H1 (cell line): ENCODE data around the gene YAP1. TPM values are rescaled to one million over a fixed set of nuclear protein-coding genes. Genes with fewer than 3 reads are reported as not detected.

Source experiments
- CTCF ChIA-PET: fragments of 300-600 bp; sonication (Branson Sonifier 250); formaldehyde crosslinking; loops from one replicate; lab custom pipeline; 2021; ENCODE audit not compliant: partially characterized antibody; lab: Charles Lee
- POLR2A ChIA-PET: fragments of 300-600 bp; sonication (Branson Sonifier 250); formaldehyde crosslinking; loops from one replicate; lab custom pipeline; 2021; ENCODE audit warnings: inconsistent platforms; ENCODE audit not compliant: partially characterized antibody; lab: Charles Lee
- DNase-seq, 2 experiments: peaks; one replicate each; pipeline versions ENCODE4 v3.0.0 to v3.0.0-alpha.2; 2010 to 2022; ENCODE audit warnings: low spot score in 2 of 2, low read depth in 1 of 2, mixed read lengths in 1 of 2
- FAIRE-seq: peaks from 2 replicates; lab custom pipeline; 2011; peaks lifted over from hg19 to GRCh38; lab: Jason Lieb, UNC
- H2AFZ ChIP-seq: 2 replicates; pipeline ENCODE4 v1.8.1; 2012; ENCODE audit warnings: low read length, inconsistent platforms
- H2AK5ac ChIP-seq: 2 replicates; pipeline ENCODE4 v1.6.1; 2013; ENCODE audit warnings: low read depth, low read length
- H2BK120ac ChIP-seq: replicated peaks from 2 replicates; pipeline ENCODE3; 2013; ENCODE audit warnings: low read depth, low read length, inconsistent platforms
- H2BK12ac ChIP-seq: 2 replicates; pipeline ENCODE4 v1.6.1; 2013; ENCODE audit warnings: low read depth, low read length
- H2BK15ac ChIP-seq: 2 replicates; pipeline ENCODE4 v1.6.1; 2013; ENCODE audit warnings: low read length
- H2BK20ac ChIP-seq: 2 replicates; pipeline ENCODE4 v1.6.1; 2013; ENCODE audit warnings: low read length
- H2BK5ac ChIP-seq: 2 replicates; pipeline ENCODE4 v1.6.1; 2013; ENCODE audit warnings: low read depth, low read length
- H3K14ac ChIP-seq: 2 replicates; pipeline ENCODE4 v1.6.1; 2013; ENCODE audit warnings: inconsistent platforms; ENCODE audit not compliant: insufficient read length
- H3K18ac ChIP-seq: 2 replicates; pipeline ENCODE4 v1.6.1; 2013; ENCODE audit warnings: low read length; ENCODE audit errors: extremely low read depth
- H3K23ac ChIP-seq: 2 replicates; pipeline ENCODE4 v1.6.1; 2013; ENCODE audit warnings: inconsistent platforms; ENCODE audit not compliant: insufficient read length
- H3K23me2 ChIP-seq: 2 replicates; pipeline ENCODE4 v1.6.1; 2013; ENCODE audit warnings: low read depth, low read length
- H3K27ac ChIP-seq: 2 replicates; pipeline ENCODE4 v1.6.1; 2011; ENCODE audit warnings: low read depth, low read length, inconsistent platforms
- H3K27me3 ChIP-seq, 4 experiments: replicated peaks in 1 of 4; 1 replicate in 1 of 4; 2 replicates in 3 of 4; pipeline versions ENCODE4 v1.6.1 to v1.8.1; 2011 to 2013; ENCODE audit warnings: low read length in 3 of 4, mild to moderate bottlenecking in 3 of 4, inconsistent platforms in 2 of 4, mixed read lengths in 2 of 4, moderate library complexity in 1 of 4; ENCODE audit not compliant: control insufficient read depth in 3 of 4, insufficient read depth in 3 of 4; ENCODE audit errors: extremely low read depth in 1 of 4
- H3K36me3 ChIP-seq, 4 experiments: 2 replicates each; pipeline versions ENCODE4 v1.6.1 to v1.8.1; 2011 to 2013; ENCODE audit warnings: mild to moderate bottlenecking in 4 of 4, low read length in 3 of 4, moderate library complexity in 2 of 4, control low read depth in 1 of 4, inconsistent platforms in 1 of 4; ENCODE audit not compliant: insufficient read depth in 4 of 4, control insufficient read depth in 2 of 4
- H3K4ac ChIP-seq: replicated peaks from 2 replicates; pipeline ENCODE3; 2013; ENCODE audit warnings: low read length, low read depth, mixed read lengths, inconsistent platforms; ENCODE audit not compliant: insufficient read length
- H3K4me1 ChIP-seq, 4 experiments: replicated peaks in 1 of 4; 1 replicate in 1 of 4; 2 replicates in 3 of 4; pipeline versions ENCODE4 v1.6.1 to v1.8.1; 2011 to 2013; ENCODE audit warnings: low read length in 3 of 4, inconsistent platforms in 2 of 4, mixed read lengths in 1 of 4; ENCODE audit not compliant: insufficient read depth in 4 of 4, control insufficient read depth in 3 of 4
- H3K4me2 ChIP-seq, 2 experiments: 2 replicates each; pipeline versions ENCODE4 v1.6.1 to v1.8.1; 2011 to 2013; ENCODE audit warnings: low read depth in 2 of 2, low read length in 2 of 2, control low read depth in 1 of 2, inconsistent platforms in 1 of 2, mild to moderate bottlenecking in 1 of 2; ENCODE audit not compliant: insufficient read depth in 1 of 2
- H3K4me3 ChIP-seq, 4 experiments: fragments of 200-600, 300-600 bp in 1 of 4; sonication (generic), shearing (Covaris generic), sonication (Bioruptor Twin) in 1 of 4; 2 replicates each; pipeline versions ENCODE4 v1.5.1 to v1.8.1; 2011 to 2016; ENCODE audit warnings: low read length in 4 of 4, low read depth in 3 of 4, control low read depth in 2 of 4, inconsistent platforms in 2 of 4, mild to moderate bottlenecking in 2 of 4, mixed read lengths in 1 of 4, moderate library complexity in 1 of 4; ENCODE audit not compliant: insufficient read depth in 2 of 4; ENCODE audit errors: extremely low read depth in 1 of 4
- H3K56ac ChIP-seq: replicated peaks from 2 replicates; pipeline ENCODE3; 2013; ENCODE audit warnings: low read depth, mild to moderate bottlenecking, mixed read lengths, low read length, inconsistent platforms; ENCODE audit not compliant: insufficient read length
- H3K79me1 ChIP-seq: 2 replicates; pipeline ENCODE4 v1.6.1; 2013; ENCODE audit warnings: low read depth, low read length, control low read depth
- H3K79me2 ChIP-seq, 2 experiments: 2 replicates each; pipeline versions ENCODE4 v1.6.1 to v1.8.1; 2012 to 2013; ENCODE audit warnings: low read length in 2 of 2, mild to moderate bottlenecking in 2 of 2, inconsistent platforms in 1 of 2; ENCODE audit not compliant: insufficient read depth in 2 of 2, control insufficient read depth in 1 of 2
- H3K9ac ChIP-seq, 4 experiments: replicated peaks in 1 of 4; 1 replicate in 1 of 4; 2 replicates in 3 of 4; pipeline versions ENCODE4 v1.6.1 to v1.8.1; 2011 to 2013; ENCODE audit warnings: low read depth in 3 of 4, low read length in 3 of 4, control low read depth in 2 of 4, mild to moderate bottlenecking in 2 of 4, moderate library complexity in 2 of 4, inconsistent platforms in 1 of 4; ENCODE audit errors: extremely low read depth in 1 of 4
- H3K9me3 ChIP-seq, 2 experiments: 2 replicates each; pipeline versions ENCODE4 v1.6.1 to v1.8.1; 2012 to 2013; ENCODE audit warnings: mild to moderate bottlenecking in 2 of 2, moderate library complexity in 2 of 2, control low read depth in 1 of 2, inconsistent platforms in 1 of 2, low read depth in 1 of 2, low read length in 1 of 2, mixed read lengths in 1 of 2; ENCODE audit not compliant: insufficient read depth in 2 of 2
- H4K20me1 ChIP-seq, 2 experiments: replicated peaks in 1 of 2; 2 replicates each; pipeline versions ENCODE3 to v1.8.1; 2011 to 2013; ENCODE audit warnings: inconsistent platforms in 2 of 2, low read length in 2 of 2, mild to moderate bottlenecking in 1 of 2; ENCODE audit not compliant: insufficient read depth in 2 of 2, control insufficient read depth in 1 of 2
- H4K5ac ChIP-seq: 2 replicates; pipeline ENCODE4 v1.6.1; 2013; ENCODE audit warnings: low read length, low read depth, mixed read lengths, inconsistent platforms; ENCODE audit not compliant: insufficient read length
- H4K8ac ChIP-seq: 2 replicates; pipeline ENCODE4 v1.8.0; 2013; ENCODE audit warnings: mild to moderate bottlenecking, moderate library complexity, low read length, inconsistent platforms; ENCODE audit not compliant: insufficient read depth; ENCODE audit errors: extremely low read depth
- H4K91ac ChIP-seq: replicated peaks from 2 replicates; pipeline ENCODE3; 2013; ENCODE audit warnings: low read length, mixed read lengths, inconsistent platforms; ENCODE audit not compliant: insufficient read length
- CHD2 ChIP-seq: IDR thresholded peaks from 2 replicates; pipeline ENCODE4 v1.6.1; 2012; ENCODE audit warnings: low read length, improper control_type of control experiment
- KDM1A ChIP-seq: fragments of 200-600, 300-600 bp; sonication (generic); IDR thresholded peaks from 2 replicates; pipeline ENCODE4 v1.7.1; 2016; ENCODE audit warnings: mild to moderate bottlenecking, low read length, borderline replicate concordance
- NANOG ChIP-seq: IDR thresholded peaks from 2 replicates; pipeline ENCODE4 v1.6.1; 2011; ENCODE audit warnings: low read length, low read depth, mild to moderate bottlenecking, inconsistent platforms; ENCODE audit not compliant: insufficient read depth, poor library complexity, severe bottlenecking
- NRF1 ChIP-seq: IDR thresholded peaks from 2 replicates; pipeline ENCODE4 v1.6.1; 2011; ENCODE audit warnings: mild to moderate bottlenecking, low read depth, low read length, improper control_type of control experiment
- POLR2A ChIP-seq, 2 experiments: IDR thresholded peaks; 1 replicate in 1 of 2; 2 replicates in 1 of 2; pipeline ENCODE4 v1.6.1; 2011; ENCODE audit warnings: low read depth in 2 of 2, low read length in 2 of 2, mild to moderate bottlenecking in 2 of 2; ENCODE audit errors: control extremely low read depth in 1 of 2
- SAP30 ChIP-seq: fragments of 300-600 bp; sonication (generic); IDR thresholded peaks from 2 replicates; pipeline ENCODE4 v1.7.1; 2012; ENCODE audit warnings: low read length, moderate library complexity, mild to moderate bottlenecking, inconsistent platforms; ENCODE audit not compliant: insufficient read depth, insufficient replicate concordance
- SRF ChIP-seq: IDR thresholded peaks from 2 replicates; pipeline ENCODE4 v1.6.1; 2011; ENCODE audit warnings: mild to moderate bottlenecking, low read depth, low read length, moderate library complexity
- WGBS, 2 experiments: shearing (Covaris generic) in 1 of 2; methylation state at CpG; one replicate each; pipeline versions ENCODE4 v1.1.6 to v1.1.7; 2013 to 2015; ENCODE audit warnings: low lambda C conversion rate in 2 of 2, mixed read lengths in 2 of 2, inconsistent platforms in 1 of 2, low coverage in 1 of 2, missing lambda C conversion rate in 1 of 2; ENCODE audit not compliant: insufficient replicate concordance in 2 of 2, insufficient coverage in 1 of 2, insufficient read length in 1 of 2; ENCODE audit errors: extremely low coverage in 1 of 2, missing lambda C conversion rate in 1 of 2; 5-methylcytosine and 5-hydroxymethylcytosine counted together
- polyA plus RNA-seq, 7 experiments: library from polyadenylated mRNA; depleted of rRNA in 3 of 7; stranded (reverse) in 5 of 7; unstranded in 2 of 7; fragments of >200 nt in 5 of 7; fragments of 200-250 nt in 2 of 7; gene quantifications; 1 replicate in 5 of 7; 2 replicates in 1 of 7; 4 replicates in 1 of 7; pipeline versions ENCODE4 v1.2.1 to v1.2.3, GENCODE V29; 2011 to 2013; ENCODE audit warnings: missing spikeins in 2 of 7, mixed read lengths in 2 of 7
- total RNA-seq: library from RNA; stranded (reverse); fragmentation: NEBNext Ultra II Directional; extraction: Animal tissue kit (Norgen Biotek cat#: 25700); gene quantifications from 2 replicates; pipeline ENCODE4 v1.2.1, GENCODE V29; 2021

YAP1 gene
- total and polyA plus RNA-seq, 2 of the 8 experiments (the other 6 are each of a cell fraction or from before 2014, with no cell fraction given): 62.0 to 108 TPM

DNA sequence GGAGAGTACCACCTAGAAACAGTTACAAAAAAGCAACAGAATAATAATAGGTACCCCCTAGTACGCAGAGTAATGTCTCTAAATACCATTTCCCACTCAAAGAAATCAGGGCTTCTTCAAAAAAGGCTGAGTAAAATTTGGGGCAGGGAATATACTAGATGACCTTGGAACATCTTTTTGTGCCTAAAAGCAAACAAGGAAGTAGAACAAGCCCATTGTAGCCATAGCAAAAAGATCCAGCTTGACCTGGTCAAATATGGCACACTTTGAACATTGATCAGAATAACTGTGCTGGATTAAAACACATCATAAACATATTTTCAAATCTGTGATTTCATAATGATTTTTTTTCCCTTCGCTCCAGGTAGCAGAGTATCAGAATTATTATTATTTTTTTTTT lies 91.5 kb downstream of the YAP1 start:
- FAIRE-seq (no peak), DNase-seq (no peak)
- Histone ChIP-seq H3K18ac (no peak overlapping the region), H3K23ac (no peak overlapping the region), H3K4me2 (no peak overlapping the region), H3K4ac (no peak overlapping the region), H2BK12ac (no peak overlapping the region), H4K8ac (no peak overlapping the region), H3K56ac (no peak overlapping the region), H3K9me3 (no peaks in the 10 kb centered on the region), H3K79me2 (peaks cover 0 to 51% of the 10 kb centered on the region in 2 experiments; a peak in 2 of 4 replicates), H3K23me2 (no peaks in the 10 kb centered on the region), H4K5ac (no peak overlapping the region), H2BK20ac (no peak overlapping the region), H2BK15ac (no peak overlapping the region), H4K91ac (no peak overlapping the region), H2BK5ac (no peak overlapping the region), H3K27ac (no peak overlapping the region), H3K4me1 (peaks cover 5 to 29% (median 16%) of the 10 kb centered on the region in 4 experiments; a peak in 6 of 7 replicates), H3K9ac (no peak overlapping the region), H3K14ac (no peak overlapping the region), H2AFZ (no peak overlapping the region), H2AK5ac (no peak overlapping the region), H3K36me3 (peaks cover 0 to 6% (median 0%) of the 10 kb centered on the region in 4 experiments; a peak in 2 of 8 replicates), H4K20me1 (no peaks in the 10 kb centered on the region), H2BK120ac (no peak overlapping the region), H3K27me3 (no peaks in the 10 kb centered on the region)
- 70% methylated on average over 2 of the region's 2 CpGs; no CpG with 5 or more reads in 1 of the 2 experiments for WGBS, 2 experiments
- POLR2A ChIA-PET: no interaction called here
- CTCF ChIA-PET: no interaction called here
- no peak for TF ChIP-seq NRF1
- TF ChIP-seq POLR2A (IDR thresholded peaks at IDR 0.05; ENCODE audit: control extremely low read depth in 1 of 2, low read depth in 2 of 2, low read length in 2 of 2): no peak
- no peak for TF ChIP-seq SAP30
- no peak for TF ChIP-seq CHD2
- no peak for TF ChIP-seq KDM1A
- no peak for TF ChIP-seq NANOG
- TF ChIP-seq SRF: no peak
- TF ChIP-seq, all 59 proteins: peak for 0
- no peaks in the 10 kb centered on the region for H3K79me1 ChIP-seq
- H3K4me3 ChIP-seq: no peak overlapping the region; a peak in 1 of 8 replicates
